Occipital lobe (tissue), 2 donors: Measurements from ENCODE around the gene GTSF1L. TPM values are rescaled to one million over a fixed set of nuclear protein-coding genes. Genes with fewer than 3 reads are reported as not detected.

Source experiments
- DNase-seq: peaks from one replicate; lab custom pipeline; 2025; lab: John Stamatoyannopoulos, UW
- total RNA-seq: library from RNA; depleted of rRNA; stranded (reverse); fragments of >200 nt; gene quantifications from one replicate; pipeline ENCODE4 v1.2.3, GENCODE V29; 2014

Gene GTSF1L
- total RNA-seq, 1 donor from 2014 or later = not detected

- no peak for DNase-seq
Measured at GRCh38 chr20:43746344-43747137, 19.7 kb upstream of the GTSF1L start.

- no peak for DNase-seq
Measured at GRCh38 chr20:43744966-43745730, 18.3 kb upstream of the GTSF1L start.

- DNase-seq = no peak
Measured at GRCh38 chr20:43744151-43744611, 17.4 kb upstream of the GTSF1L start.

- DNase-seq = no peak
Measured at GRCh38 chr20:43740642-43741041, 13.8 kb upstream of the GTSF1L start.

- DNase-seq = no peak
Measured at GRCh38 chr20:43739148-43739749, 12.4 kb upstream of the GTSF1L start.

- DNase-seq = no peak
Measured at GRCh38 chr20:43737925-43738324, 11.1 kb upstream of the GTSF1L start.

- no peak for DNase-seq
Measured at GRCh38 chr20:43736588-43737158, 9.9 kb upstream of the GTSF1L start.

- no peak for DNase-seq
Measured at GRCh38 chr20:43731927-43732326, 5.1 kb upstream of the GTSF1L start.

GRCh38 chr20:43731469-43731868 is 4.7 kb upstream of the GTSF1L start:
- DNase-seq = no peak

GRCh38 chr20:43728686-43729255 is 2.0 kb upstream of the GTSF1L start:
- no peak for DNase-seq

GRCh38 chr20:43727980-43728590 is 1.3 kb upstream of the GTSF1L start:
- DNase-seq = no peak

- no peak for DNase-seq
Measured at GRCh38 chr20:43726333-43726732, 469 bp downstream of the GTSF1L start.

GRCh38 chr20:43725666-43726065 is 1.1 kb downstream of the GTSF1L start:
- no peak for DNase-seq

GRCh38 chr20:43724383-43724782 is 2.4 kb downstream of the GTSF1L start:
- DNase-seq = no peak

GRCh38 chr20:43723735-43724134 is 3.1 kb downstream of the GTSF1L start:
- DNase-seq = no peak

GRCh38 chr20:43723186-43723585 is 3.6 kb downstream of the GTSF1L start:
- no peak for DNase-seq

- DNase-seq = no peak
Measured at GRCh38 chr20:43722153-43722505, 4.7 kb downstream of the GTSF1L start.

- no peak for DNase-seq
Measured at GRCh38 chr20:43721429-43722152, 5.2 kb downstream of the GTSF1L start.

GRCh38 chr20:43721097-43721428 is 5.7 kb downstream of the GTSF1L start:
- DNase-seq = no peak

- DNase-seq = no peak
Measured at GRCh38 chr20:43720007-43720406, 6.8 kb downstream of the GTSF1L start.

GRCh38 chr20:43717616-43717995 is 9.2 kb downstream of the GTSF1L start:
- no peak for DNase-seq
